ENCODE data around the gene TUBE1.
"Not testable (repeated sequence)": the region's sequence is repeated elsewhere in the genome, so short reads cannot be mapped to it uniquely, and the experiment has no call there.

Gene TUBE1

DNA sequence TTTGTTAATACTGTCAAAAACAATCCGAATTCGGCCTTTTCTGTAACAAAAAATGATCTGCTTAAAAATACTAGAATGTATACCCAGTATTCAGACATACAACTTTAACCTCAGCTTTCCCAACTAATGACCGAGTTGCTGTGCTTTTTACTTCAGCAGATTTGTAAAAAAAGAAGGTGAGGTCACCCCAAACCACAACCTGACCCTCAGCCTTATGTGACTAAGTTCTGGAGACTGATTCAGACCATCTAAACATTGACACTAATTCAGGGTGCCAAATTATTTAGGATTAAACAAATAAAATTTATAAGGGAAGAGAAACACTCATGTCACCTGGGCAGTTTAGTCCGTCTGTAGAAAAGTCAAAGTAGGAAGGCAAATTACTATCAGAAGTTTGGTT lies 25.7 kb downstream of the TUBE1 start:
- no peak for DNase-seq

GRCh38 chr6:112058243-112059032 lies 28.8 kb downstream of the TUBE1 start:
- no peak for DNase-seq

- no peak for DNase-seq
Observed at GRCh38 chr6:112054555-112055190, 32.6 kb downstream of the TUBE1 start.

- DNase-seq = no peak
Observed at GRCh38 chr6:112054001-112054400, 33.3 kb downstream of the TUBE1 start, which contains the start of gene CCN6. TSS of gene CCN6 (plus strand) at chr6:112054104. CDS start at chr6:112054358, 254 bp downstream.

GRCh38 chr6:112051251-112051740 lies 36.0 kb downstream of the TUBE1 start:
- not testable (repeated sequence) for DNase-seq

- no peak for DNase-seq
Observed at GRCh38 chr6:112050429-112050828, 36.9 kb downstream of the TUBE1 start.

GRCh38 chr6:112049996-112050395 lies 37.3 kb downstream of the TUBE1 start:
- DNase-seq = no peak

DNA sequence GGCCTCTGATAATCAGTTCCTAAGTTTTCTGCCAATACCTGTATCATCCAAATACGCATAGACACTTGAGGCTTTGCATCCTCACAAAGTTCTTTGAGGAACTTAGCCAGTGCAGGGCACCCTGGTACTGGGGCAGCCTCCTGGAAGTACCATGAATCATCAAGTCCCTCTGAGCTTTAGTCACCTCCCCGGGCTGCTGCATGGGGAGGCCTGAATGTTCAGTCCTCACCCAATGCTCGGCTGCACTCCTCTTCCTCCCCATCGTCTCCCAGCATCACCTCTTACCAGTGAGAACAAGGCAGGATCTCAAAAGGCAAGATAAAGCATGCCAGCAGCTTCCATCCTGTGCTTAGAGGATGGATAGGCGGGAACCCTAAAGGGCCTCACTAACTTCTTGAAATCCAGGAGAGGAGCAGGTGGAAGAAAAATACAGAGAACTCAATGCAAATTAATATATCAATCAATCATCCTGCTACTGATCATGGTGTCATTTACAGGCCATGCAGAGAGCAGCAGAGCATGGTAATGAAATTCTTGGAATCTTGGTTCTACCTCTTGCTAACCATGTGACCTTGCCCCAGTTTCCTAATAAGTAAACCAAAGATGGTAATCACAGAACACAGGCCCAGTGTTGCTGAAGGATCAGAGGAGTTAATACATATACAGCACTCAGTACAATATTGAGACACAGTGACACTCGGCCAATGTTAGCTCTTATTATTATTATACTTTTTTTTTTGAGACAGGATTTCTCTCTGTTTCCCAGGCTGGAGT lies 38.1 kb downstream of the TUBE1 start:
- DNase-seq = no peak

GRCh38 chr6:112047523-112047922 lies 39.8 kb downstream of the TUBE1 start:
- DNase-seq = not testable (repeated sequence)

DNA sequence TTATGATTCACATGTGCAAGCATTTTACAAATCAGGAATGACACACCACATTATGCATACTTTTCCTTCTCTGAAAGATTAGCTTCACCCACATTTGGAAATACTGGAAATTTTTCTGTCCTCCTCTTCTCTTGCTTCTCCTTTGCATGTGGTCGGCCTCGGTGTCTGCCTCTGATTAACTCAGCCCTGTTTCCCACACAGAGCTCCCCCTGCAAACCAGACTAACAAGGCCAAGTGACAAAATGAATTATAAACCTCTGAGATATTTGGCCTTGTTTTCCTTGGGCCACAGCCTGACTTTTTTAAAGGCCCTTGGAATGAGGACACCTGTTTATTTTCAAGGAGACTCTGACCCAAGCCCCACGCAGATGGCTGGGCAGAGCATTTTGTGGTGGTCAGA lies 42.4 kb downstream of the TUBE1 start:
- DNase-seq = no peak

DNA sequence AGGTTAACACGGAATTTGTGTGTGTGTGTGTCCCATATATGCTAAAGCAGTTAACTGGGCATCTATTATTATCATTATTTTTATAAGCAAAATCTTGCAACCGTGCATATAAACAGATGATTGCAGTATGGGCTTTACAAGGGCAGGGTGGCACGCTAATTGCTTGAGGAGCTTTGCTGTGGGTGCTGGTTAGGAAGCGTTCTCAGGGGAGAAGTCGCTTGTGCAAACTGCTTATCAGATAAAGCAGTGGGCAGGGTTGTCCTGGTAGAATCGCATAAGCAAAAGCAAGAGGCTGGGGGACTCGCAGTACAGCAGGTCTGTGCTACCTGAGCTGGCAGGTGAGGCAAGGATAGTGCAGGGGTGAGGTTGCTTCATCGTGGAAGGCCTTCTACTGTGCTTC lies 43.1 kb downstream of the TUBE1 start:
- no peak for DNase-seq

DNA sequence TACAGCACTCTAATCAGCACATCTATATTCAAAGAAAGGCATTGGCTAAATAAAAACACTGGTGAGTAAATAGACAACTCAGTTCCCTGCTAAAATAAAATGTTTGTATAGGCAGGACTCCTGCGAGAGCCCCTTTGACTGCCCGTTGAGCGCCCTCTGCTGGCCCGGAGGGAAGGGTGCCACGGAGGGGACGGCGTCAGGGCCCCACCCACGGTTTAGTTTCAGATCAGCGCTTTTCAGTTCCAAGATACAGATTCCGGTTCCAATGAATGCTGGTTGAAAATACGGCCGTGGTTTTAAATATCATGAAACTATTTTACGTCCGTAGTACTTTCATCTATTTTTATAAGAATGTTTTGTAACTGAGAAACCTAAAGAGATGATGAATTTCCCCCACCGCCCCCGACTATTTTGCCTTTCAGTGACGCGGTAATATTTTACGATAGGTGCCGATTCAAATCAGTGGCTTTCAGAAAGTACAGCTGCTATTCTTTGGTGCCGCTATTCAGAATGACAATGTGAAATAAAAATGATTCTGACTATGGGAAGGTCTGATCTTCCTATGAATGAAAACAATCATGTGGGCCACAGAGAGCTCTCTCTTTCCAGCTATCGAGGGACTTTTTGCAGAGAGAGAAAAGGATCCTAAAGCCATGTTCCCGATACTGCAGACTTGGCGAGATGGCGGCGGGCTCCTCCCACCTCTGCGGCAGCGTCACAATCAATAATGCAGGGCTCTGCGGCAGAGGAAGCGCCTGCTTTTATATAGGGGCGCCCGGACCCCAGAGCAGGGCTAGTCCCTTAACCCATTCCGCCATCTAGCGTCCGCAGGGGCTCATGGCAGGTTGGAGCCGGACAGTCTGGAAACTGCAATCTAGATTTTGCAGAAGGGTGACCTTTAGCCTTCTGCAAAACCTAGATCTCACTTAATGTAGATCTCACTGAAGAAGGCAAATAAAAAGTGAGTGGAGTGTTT lies 44.0 kb downstream of the TUBE1 start:
- peak; percentile 86 to 92 for DNase-seq

DNA sequence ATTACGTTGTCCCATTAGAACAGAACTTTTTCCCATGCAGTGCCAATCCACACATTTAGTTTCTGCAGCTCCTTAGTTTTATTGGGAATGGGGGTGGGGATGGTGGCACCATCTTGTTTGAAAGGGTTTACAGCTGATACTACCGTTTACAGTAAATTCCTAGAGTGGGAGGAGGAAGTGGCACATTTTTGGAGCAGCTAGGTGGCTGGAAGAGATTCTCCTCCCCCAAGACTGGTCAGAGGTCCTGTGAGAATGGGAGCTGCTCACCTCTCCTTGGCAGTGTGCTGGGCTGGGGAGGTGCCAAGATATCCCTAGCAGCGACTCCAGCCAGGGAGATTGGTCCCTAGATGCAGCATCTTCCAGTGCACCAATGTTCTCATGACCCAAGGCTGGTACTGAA lies 45.7 kb downstream of the TUBE1 start:
- DNase-seq = no peak

DNA sequence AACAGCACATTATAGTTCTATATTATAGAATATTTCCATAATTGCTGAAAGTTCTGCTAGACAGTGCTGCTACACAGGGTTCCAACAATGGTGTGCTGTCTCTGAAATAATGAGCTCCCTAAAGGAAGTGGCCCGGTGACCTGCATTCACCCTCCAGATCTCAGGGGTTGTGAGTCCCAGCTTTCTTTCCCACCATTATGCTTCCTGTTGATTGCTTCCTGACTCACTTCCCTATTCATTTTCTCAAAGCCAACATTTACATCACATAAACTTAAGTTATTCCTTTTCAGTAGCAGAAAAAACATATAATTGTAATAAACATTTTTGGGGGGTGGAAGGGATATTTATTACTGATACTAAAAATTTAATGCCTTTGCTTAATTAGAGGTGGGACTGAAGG lies 46.3 kb downstream of the TUBE1 start:
- DNase-seq = no peak

- DNase-seq = no peak
Observed at GRCh38 chr6:112039431-112039770, 47.9 kb downstream of the TUBE1 start.

- DNase-seq = no peak
Observed at GRCh38 chr6:112038756-112039430, 48.4 kb downstream of the TUBE1 start.

GRCh38 chr6:112038268-112038667 lies 49.0 kb downstream of the TUBE1 start:
- no peak for DNase-seq

DNA sequence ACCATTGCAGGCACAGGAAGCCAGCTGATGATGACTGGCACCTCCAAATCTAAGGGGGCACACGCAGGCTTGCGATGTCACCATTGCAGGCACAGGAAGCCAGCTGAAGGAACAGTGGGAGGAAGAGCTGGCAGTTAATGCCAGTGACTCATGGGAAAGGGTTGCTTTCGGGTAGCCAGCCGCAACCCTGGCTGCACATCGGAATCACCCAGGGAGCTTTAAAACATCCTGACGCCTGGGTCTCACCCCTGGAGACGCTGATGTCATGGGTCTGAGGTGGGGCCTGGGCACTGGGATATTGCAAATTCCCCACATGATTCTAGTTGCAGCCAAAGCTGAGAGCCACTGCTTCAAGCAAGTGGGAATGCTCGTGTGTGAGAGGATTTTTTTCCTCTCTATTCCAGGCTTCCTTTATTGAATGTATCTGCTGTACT lies 49.5 kb downstream of the TUBE1 start:
- no peak for DNase-seq

GRCh38 chr6:112036088-112036637 lies 51.1 kb downstream of the TUBE1 start:
- DNase-seq = no peak

DNA sequence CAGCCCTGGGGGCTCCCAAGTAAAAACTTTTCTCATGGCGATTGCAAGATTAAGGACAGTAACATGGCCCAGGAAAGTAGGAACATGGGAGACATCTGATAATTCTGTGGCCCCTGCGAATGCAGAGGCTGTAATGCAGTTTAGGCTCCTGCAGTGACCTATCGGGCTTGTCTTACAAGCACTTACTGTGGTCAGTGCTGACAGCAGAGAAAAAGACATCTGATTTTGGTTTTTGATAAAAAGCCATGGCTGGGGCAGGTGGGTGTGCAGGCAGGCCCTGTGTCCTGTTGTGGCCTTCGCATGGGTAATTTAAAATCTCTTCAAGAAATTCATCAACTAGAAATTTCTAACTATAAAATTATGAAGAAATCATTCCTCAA lies 52.7 kb downstream of the TUBE1 start:
- no peak for DNase-seq
